G401 (cell line): ENCODE data around the gene ARSI. TPM values are rescaled to one million over a fixed set of nuclear protein-coding genes. Genes with fewer than 3 reads are reported as not detected.

Source experiments
- DNase-seq: peaks from one replicate; pipeline ENCODE4 v3.0.0-alpha.2; 2015; ENCODE audit warnings: low spot score
- in situ Hi-C: cut with HindIII; loops from 2 replicates; pipeline ENCODE4 v1.10.0; 2016; ENCODE audit warnings: low sequenced_read_pairs, mixed read lengths
- total RNA-seq: library from RNA; depleted of rRNA; stranded (reverse); fragments of >200 nt; shearing (Covaris generic); gene quantifications from 2 replicates; pipeline ENCODE4 v1.2.3, GENCODE V29; 2014; rRNA removed

ARSI gene
- total RNA-seq: 89.2 and 100 TPM in 2 replicates

- peak; percentile 27 for DNase-seq
- in situ Hi-C loops: no loop called here
Observed at GRCh38 chr5:150302301-150303069, at the start of gene ARSI. TSS of gene ARSI (minus strand) at chr5:150302905. CDS start at chr5:150302373, 532 bp downstream.

- in situ Hi-C loops: no loop called here
- peak; percentile 63 for DNase-seq
Observed at GRCh38 chr5:150350524-150351344, 48.0 kb upstream of the ARSI start.

DNA sequence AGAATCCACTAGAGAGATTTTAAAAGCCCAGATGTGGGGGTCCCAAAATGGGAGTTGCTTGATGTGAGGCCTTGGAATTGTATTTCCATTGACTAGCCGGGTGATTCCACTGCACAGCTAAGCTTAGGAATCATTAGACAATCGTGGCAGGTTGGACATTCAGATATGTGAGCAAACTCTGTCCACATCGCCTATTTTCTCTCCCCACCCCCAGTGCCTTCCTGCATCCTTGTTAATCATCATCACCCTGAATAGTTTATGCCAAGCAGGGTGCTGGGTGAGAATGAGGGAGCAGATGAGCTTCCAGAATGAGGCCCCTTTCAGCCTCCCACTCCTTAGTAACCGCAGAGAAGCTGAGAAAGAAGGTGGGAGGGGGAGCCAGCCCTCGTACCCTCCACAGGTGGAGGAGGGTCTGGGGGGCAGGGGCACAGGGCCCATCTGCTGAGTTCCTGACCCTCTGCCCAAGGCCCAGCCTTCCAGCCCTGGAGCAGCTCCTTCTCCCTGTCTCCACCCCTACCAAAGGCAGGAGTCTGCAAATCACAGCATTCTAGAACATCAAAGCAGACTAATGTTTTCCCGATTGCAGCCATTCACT, 47.1 kb upstream of the ARSI start:
- DNase-seq: no peak
- in situ Hi-C loops: loop anchor here (10.0 kb wide), 1 partner anchor 75 kb away; no protein-coding TSS in a partner anchor

DNA sequence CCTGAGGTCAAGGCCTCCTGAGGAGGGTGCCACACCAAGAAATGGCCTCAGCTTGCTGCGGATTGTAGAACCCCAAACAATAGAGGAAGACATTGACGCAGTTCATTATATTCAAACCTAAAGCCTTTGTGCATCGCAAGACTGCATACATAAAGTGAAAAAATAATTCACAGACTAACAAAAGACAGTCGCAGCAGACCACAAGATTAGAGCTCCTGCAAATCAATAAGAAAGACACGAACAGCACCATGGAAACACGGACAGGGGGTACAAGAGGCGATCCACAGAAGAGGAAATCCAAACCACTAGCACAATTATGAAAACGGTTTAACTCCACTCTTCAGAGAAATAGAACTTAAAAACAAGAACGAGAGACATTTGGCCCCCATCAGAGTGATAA, 44.7 kb upstream of the ARSI start:
- in situ Hi-C loops: loop anchor here (10.0 kb wide), 1 partner anchor 73 kb away; no protein-coding TSS in a partner anchor
- DNase-seq: no peak

DNA sequence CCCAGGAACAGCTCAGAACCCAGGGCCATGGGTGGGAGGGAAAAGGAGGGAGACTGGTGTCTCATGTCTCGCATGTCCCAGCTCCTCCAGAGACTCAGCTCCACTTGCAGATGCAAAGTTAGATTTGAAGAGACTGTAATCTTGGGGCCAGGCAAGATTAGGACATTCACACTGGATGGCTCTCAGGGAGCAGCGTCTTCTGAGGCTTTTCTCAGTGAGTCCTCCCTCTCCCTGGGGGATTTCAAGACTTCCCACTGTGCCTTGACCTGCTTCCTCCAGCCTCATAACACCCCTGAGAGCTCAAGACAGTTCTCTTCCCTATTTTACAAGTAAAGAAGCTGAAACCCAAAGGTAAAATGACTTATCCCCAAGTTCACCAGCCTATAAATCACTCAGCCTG, 44.3 kb upstream of the ARSI start:
- in situ Hi-C loops: loop anchor here (10.0 kb wide), 1 partner anchor 72 kb away; no protein-coding TSS in a partner anchor
- DNase-seq: no peak

GRCh38 chr5:150346592-150346991, 43.9 kb upstream of the ARSI start:
- in situ Hi-C loops: loop anchor here (10.0 kb wide), 1 partner anchor 72 kb away; no protein-coding TSS in a partner anchor
- no peak for DNase-seq

DNA sequence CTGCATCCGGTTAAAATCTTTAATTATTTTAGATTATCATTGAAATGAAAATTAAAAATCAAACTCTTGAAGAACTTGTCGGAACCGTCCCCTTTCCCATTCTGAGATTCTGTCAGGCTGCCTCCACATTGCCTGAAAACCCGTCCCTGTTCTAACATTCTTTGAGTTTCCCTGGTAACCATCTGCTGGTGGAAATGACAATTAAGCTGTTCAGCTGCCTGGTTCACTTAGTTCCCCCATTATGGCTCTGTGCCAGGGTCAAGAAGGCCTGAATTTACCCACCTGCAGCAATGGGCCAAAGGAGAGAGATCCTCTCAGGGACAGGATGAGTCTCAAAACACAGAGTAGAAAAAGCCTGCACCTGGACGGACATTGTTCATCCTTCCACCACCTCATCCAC, 43.0 kb upstream of the ARSI start:
- in situ Hi-C loops: loop anchor here (10.0 kb wide), 1 partner anchor 71 kb away; no protein-coding TSS in a partner anchor
- no peak for DNase-seq

- DNase-seq: no peak
- in situ Hi-C loops: loop anchor here (10.0 kb wide), 1 partner anchor 69 kb away; no protein-coding TSS in a partner anchor
Observed at GRCh38 chr5:150343994-150344631, 41.4 kb upstream of the ARSI start.

DNA sequence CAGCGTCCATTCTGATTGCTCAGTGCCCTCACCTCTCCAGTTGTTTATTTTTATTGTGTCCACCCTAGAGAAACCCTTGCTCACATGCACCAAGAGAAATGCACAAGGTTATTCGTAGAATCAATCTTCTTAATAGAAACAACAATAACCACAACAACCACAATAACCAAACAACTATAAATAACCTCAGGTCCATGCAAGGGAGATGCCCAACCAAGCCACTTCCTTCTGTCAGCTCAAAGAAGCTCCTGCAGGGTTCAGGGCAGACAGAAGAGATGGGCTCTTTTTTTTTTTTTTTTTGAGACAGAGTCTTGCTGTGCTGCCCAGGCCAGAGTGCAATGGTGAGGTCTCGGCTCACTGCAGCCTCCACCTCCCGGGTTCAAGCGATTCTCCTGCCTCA, 39.9 kb upstream of the ARSI start:
- in situ Hi-C loops: loop anchor here (10.0 kb wide), 1 partner anchor 68 kb away; no protein-coding TSS in a partner anchor
- DNase-seq: no peak

- no peak for DNase-seq
- in situ Hi-C loops: loop anchor here (10.0 kb wide), 1 partner anchor 67 kb away; no protein-coding TSS in a partner anchor
Observed at GRCh38 chr5:150341989-150342388, 39.3 kb upstream of the ARSI start.

DNA sequence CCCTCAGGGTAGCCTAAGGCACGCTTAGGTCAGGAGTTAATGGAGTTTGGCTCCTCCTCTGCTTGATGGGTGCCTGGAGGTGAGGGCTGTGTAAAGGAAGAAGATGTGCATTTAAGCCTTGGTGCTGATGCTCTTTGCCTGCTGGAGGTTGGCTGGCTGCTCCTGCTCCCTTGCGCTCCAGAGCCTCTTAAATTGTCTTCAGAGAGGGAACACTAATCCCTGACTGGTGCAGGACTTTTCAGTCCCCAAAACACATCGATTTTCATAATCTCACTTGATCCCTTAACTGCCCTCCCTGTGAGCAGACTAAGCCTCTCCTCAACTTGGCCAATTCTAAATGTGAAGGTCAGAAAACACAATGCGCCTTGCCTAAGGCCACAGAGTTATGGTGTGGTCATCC, 38.6 kb upstream of the ARSI start:
- in situ Hi-C loops: loop anchor here (10.0 kb wide), 1 partner anchor 67 kb away; no protein-coding TSS in a partner anchor
- DNase-seq: no peak

DNA sequence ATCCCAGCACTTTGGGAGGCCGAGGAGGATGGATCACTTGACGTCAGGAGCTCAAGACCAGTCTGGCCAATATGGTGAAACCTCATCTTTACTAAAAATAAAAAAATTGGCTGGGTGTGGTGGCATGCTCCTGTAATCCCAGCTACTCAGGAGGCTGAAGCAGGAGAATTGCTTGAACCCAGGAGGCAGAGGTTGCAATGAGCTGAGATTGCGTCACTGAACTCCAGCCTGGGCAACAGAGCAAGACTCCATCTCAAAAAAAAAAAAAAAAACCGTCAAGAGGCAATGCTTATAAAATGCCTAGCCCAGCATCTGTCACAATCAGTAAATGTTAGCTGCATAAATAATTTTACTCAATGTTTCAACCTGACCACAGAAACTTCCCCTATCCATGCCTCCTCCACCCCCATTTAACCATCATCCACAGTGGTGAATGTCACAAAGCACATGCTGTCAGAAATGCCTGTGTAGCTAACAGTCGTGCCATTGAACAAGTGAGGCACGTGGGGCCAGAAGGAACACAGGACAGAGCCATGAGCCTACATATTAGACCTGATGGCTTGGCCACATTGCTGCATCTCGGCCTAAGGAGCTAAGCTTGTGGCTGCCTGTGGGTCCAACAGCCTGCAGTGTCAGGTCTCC, 38.0 kb upstream of the ARSI start:
- DNase-seq: no peak
- in situ Hi-C loops: loop anchor here (10.0 kb wide), 1 partner anchor 66 kb away; no protein-coding TSS in a partner anchor

DNA sequence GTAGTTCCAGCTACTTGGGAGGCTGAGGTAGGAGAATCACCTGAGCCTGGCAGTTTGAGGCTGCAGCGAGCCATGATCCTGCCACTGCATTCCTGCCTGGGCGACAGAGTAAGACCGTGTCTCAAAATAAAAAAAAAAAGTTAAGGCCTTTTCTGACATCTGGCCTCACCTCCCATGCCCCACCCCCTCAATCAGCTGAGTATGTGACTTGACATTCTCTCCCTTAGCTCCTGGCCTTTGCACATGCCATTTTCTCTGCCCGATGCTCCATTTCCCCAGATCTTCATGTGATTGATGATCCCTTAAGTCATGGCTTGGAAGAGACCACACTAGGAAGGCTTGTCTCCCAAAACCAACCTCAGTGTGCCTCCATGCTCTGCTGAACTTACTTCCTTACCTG, 37.1 kb upstream of the ARSI start:
- in situ Hi-C loops: loop anchor here (10.0 kb wide), 1 partner anchor 65 kb away; no protein-coding TSS in a partner anchor

GRCh38 chr5:150339165-150339564, 36.5 kb upstream of the ARSI start:
- in situ Hi-C loops: no loop called here

More for the DNA sequence above, 37.1 kb upstream of the ARSI start:
- no peak for DNase-seq

GRCh38 chr5:150338546-150338945, 35.8 kb upstream of the ARSI start:
- in situ Hi-C loops: no loop called here
- DNase-seq: no peak

More at GRCh38 chr5:150339165-150339564, 36.5 kb upstream of the ARSI start:
- DNase-seq: no peak

DNA sequence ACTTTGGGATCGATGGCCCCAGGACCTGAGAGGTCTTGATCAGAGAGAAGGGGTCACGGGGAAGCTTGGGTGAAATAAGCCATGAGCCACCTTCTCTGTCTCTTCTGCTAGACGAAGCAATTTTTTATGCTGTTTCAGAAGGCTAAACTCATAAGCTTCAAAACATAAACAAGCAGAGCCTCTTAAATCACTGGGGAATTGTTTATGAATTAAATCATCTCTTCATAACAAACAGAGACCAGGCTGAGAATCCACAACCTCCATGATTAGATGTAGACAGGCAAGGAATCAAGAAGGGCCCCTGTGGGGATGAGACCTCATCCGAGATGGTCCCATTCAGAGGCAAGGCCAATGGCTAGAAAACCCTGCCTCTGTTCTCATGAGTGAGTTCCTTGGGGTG, 33.1 kb upstream of the ARSI start:
- DNase-seq: no peak
- in situ Hi-C loops: no loop called here

GRCh38 chr5:150333400-150333799, 30.7 kb upstream of the ARSI start:
- in situ Hi-C loops: no loop called here
- DNase-seq: no peak
